Measurements from ENCODE around the gene KAT5.

KAT5 gene

GRCh38 chr11:65708451-65708850 is 3.6 kb upstream of the KAT5 start:
- no peak overlapping the region for H2BK120ac ChIP-seq (ENCODE audit: low read depth, low read length)
- no peak overlapping the region for H3K14ac ChIP-seq (ENCODE audit: low read length in 2 of 2)
- peaks cover 8% of the 10 kb centered on the region for H3K79me1 ChIP-seq (replicated peaks; ENCODE audit: low read length, poor library complexity, severe bottlenecking)
- peaks cover 7% of the 10 kb centered on the region in 2 experiments for H3K36me3 ChIP-seq (ENCODE audit: control insufficient read depth in 1 of 2, insufficient read depth in 2 of 2, low read depth in 1 of 2, low read length in 2 of 2)
- H3K4me3 ChIP-seq (ENCODE audit: insufficient read depth in 1 of 2, low read depth in 1 of 2, low read length in 2 of 2): no peak overlapping the region
- H4K8ac ChIP-seq (ENCODE audit: low read length): no peak overlapping the region
- H2AK5ac ChIP-seq (ENCODE audit: low read length, severe bottlenecking): no peak overlapping the region
- no peak overlapping the region for H3K27ac ChIP-seq (ENCODE audit: low read length, poor library complexity, severe bottlenecking)
- H3K4me2 ChIP-seq (ENCODE audit: low read length, poor library complexity, severe bottlenecking): no peak overlapping the region
- no peaks in the 10 kb centered on the region for H3K27me3 ChIP-seq (ENCODE audit: control insufficient read depth in 1 of 2, insufficient read depth in 1 of 2, low read length in 2 of 2)
- H4K91ac ChIP-seq (ENCODE audit: low read length): no peak overlapping the region
- WGBS: 79% methylated on average over 5 of the region's 5 CpGs
- H2AFZ ChIP-seq (ENCODE audit: low read depth, low read length): no peak overlapping the region
- H3K18ac ChIP-seq (ENCODE audit: low read depth in 1 of 2, low read length in 2 of 2): no peak overlapping the region
- no peak overlapping the region for H3K9ac ChIP-seq (ENCODE audit: low read length)
- H3K4ac ChIP-seq (ENCODE audit: low read depth in 1 of 2, low read length in 2 of 2): no peak overlapping the region
- H3K23ac ChIP-seq (ENCODE audit: low read length in 2 of 2): no peak overlapping the region
- no peaks in the 10 kb centered on the region for H3K9me3 ChIP-seq (ENCODE audit: control insufficient read depth, low read length)
- H2BK15ac ChIP-seq (ENCODE audit: low read depth, poor library complexity, severe bottlenecking): no peak overlapping the region
- no peak overlapping the region for H2BK5ac ChIP-seq (ENCODE audit: low read depth, low read length, poor library complexity, severe bottlenecking)
- no peak overlapping the region for H2BK12ac ChIP-seq (ENCODE audit: low read length in 2 of 2)
- no peak for DNase-seq
- peaks cover 11% of the 10 kb centered on the region for H3K4me1 ChIP-seq (ENCODE audit: control insufficient read depth, insufficient read depth, low read depth, low read length)

- Histone ChIP-seq H3K4me3 (ENCODE audit: insufficient read depth in 1 of 2, low read depth in 1 of 2, low read length in 2 of 2) (no peak overlapping the region), H3K36me3 (ENCODE audit: control insufficient read depth in 1 of 2, insufficient read depth in 2 of 2, low read depth in 1 of 2, low read length in 2 of 2) (peaks cover 19 to 20% of the 10 kb centered on the region in 2 experiments), H3K27me3 (ENCODE audit: control insufficient read depth in 1 of 2, insufficient read depth in 1 of 2, low read length in 2 of 2) (no peaks in the 10 kb centered on the region), H4K91ac (ENCODE audit: low read length) (no peak overlapping the region), H2BK5ac (ENCODE audit: low read depth, low read length, poor library complexity, severe bottlenecking) (no peak overlapping the region), H3K18ac (ENCODE audit: low read depth in 1 of 2, low read length in 2 of 2) (no peak overlapping the region), H3K4me1 (ENCODE audit: control insufficient read depth, insufficient read depth, low read depth, low read length) (peaks cover 15% of the 10 kb centered on the region), H3K9ac (ENCODE audit: low read length) (no peak overlapping the region), H2BK120ac (ENCODE audit: low read depth, low read length) (no peak overlapping the region), H2AFZ (ENCODE audit: low read depth, low read length) (no peak overlapping the region), H3K79me1 (replicated peaks; ENCODE audit: low read length, poor library complexity, severe bottlenecking) (peaks cover 18% of the 10 kb centered on the region), H3K14ac (ENCODE audit: low read length in 2 of 2) (no peak overlapping the region), H3K4ac (ENCODE audit: low read depth in 1 of 2, low read length in 2 of 2) (no peak overlapping the region), H2AK5ac (ENCODE audit: low read length, severe bottlenecking) (no peak overlapping the region), H3K23ac (ENCODE audit: low read length in 2 of 2) (no peak overlapping the region), H4K8ac (ENCODE audit: low read length) (no peak overlapping the region), H3K27ac (ENCODE audit: low read length, poor library complexity, severe bottlenecking) (no peak overlapping the region), H3K4me2 (ENCODE audit: low read length, poor library complexity, severe bottlenecking) (no peak overlapping the region), H3K9me3 (ENCODE audit: control insufficient read depth, low read length) (no peaks in the 10 kb centered on the region), H2BK15ac (ENCODE audit: low read depth, poor library complexity, severe bottlenecking) (no peak overlapping the region), H2BK12ac (ENCODE audit: low read length in 2 of 2) (no peak overlapping the region)
- DNase-seq: no peak
- WGBS: 91% methylated on average over 8 of the region's 8 CpGs
Observed at GRCh38 chr11:65709661-65710060, 2.4 kb upstream of the KAT5 start.

GRCh38 chr11:65710421-65710820 is 1.6 kb upstream of the KAT5 start:
- Histone ChIP-seq H3K4me1 (ENCODE audit: control insufficient read depth, insufficient read depth, low read depth, low read length) (peaks cover 15% of the 10 kb centered on the region), H3K27ac (ENCODE audit: low read length, poor library complexity, severe bottlenecking) (no peak overlapping the region), H3K36me3 (ENCODE audit: control insufficient read depth in 1 of 2, insufficient read depth in 2 of 2, low read depth in 1 of 2, low read length in 2 of 2) (peaks cover 26 to 27% of the 10 kb centered on the region in 2 experiments), H4K91ac (ENCODE audit: low read length) (no peak overlapping the region), H2BK15ac (ENCODE audit: low read depth, poor library complexity, severe bottlenecking) (no peak overlapping the region), H2BK5ac (ENCODE audit: low read depth, low read length, poor library complexity, severe bottlenecking) (no peak overlapping the region), H3K27me3 (ENCODE audit: control insufficient read depth in 1 of 2, insufficient read depth in 1 of 2, low read length in 2 of 2) (no peaks in the 10 kb centered on the region), H3K18ac (ENCODE audit: low read depth in 1 of 2, low read length in 2 of 2) (no peak overlapping the region), H3K4me2 (ENCODE audit: low read length, poor library complexity, severe bottlenecking) (no peak overlapping the region), H2BK120ac (ENCODE audit: low read depth, low read length) (no peak overlapping the region), H3K9ac (ENCODE audit: low read length) (no peak overlapping the region), H2AFZ (ENCODE audit: low read depth, low read length) (no peak overlapping the region), H3K9me3 (ENCODE audit: control insufficient read depth, low read length) (no peaks in the 10 kb centered on the region), H2AK5ac (ENCODE audit: low read length, severe bottlenecking) (no peak overlapping the region), H3K23ac (ENCODE audit: low read length in 2 of 2) (no peak overlapping the region), H3K14ac (ENCODE audit: low read length in 2 of 2) (no peak overlapping the region), H3K79me1 (replicated peaks; ENCODE audit: low read length, poor library complexity, severe bottlenecking) (peaks cover 24% of the 10 kb centered on the region), H3K4ac (ENCODE audit: low read depth in 1 of 2, low read length in 2 of 2) (no peak overlapping the region), H4K8ac (ENCODE audit: low read length) (no peak overlapping the region), H2BK12ac (ENCODE audit: low read length in 2 of 2) (no peak overlapping the region), H3K4me3 (ENCODE audit: insufficient read depth in 1 of 2, low read depth in 1 of 2, low read length in 2 of 2) (no peak overlapping the region)
- no peak for DNase-seq
- 91% methylated on average over 3 of the region's 3 CpGs for WGBS

GRCh38 chr11:65712633-65713076 is 603 bp downstream of the KAT5 start:
- WGBS: 48% methylated on average over 11 of the region's 11 CpGs
- no peak overlapping the region for H2BK15ac ChIP-seq (ENCODE audit: low read depth, poor library complexity, severe bottlenecking)
- H3K9me3 ChIP-seq (ENCODE audit: control insufficient read depth, low read length): no peaks in the 10 kb centered on the region

More at GRCh38 chr11:65712633-65713076, 603 bp downstream of the KAT5 start:
- peak overlapping the region in 1 of 2 experiments; percentile 65 for H3K23ac ChIP-seq (ENCODE audit: low read length in 2 of 2)
- peak overlapping the region; percentile 92 for H3K9ac ChIP-seq (ENCODE audit: low read length)
- H3K4me3 ChIP-seq (ENCODE audit: insufficient read depth in 1 of 2, low read depth in 1 of 2, low read length in 2 of 2): peak overlapping the region; percentile 69 to 96
- no peak overlapping the region for H2AFZ ChIP-seq (ENCODE audit: low read depth, low read length)
- peak overlapping the region in 1 of 2 experiments; percentile 37 for H3K18ac ChIP-seq (ENCODE audit: low read depth in 1 of 2, low read length in 2 of 2)
- H3K4ac ChIP-seq (ENCODE audit: low read depth in 1 of 2, low read length in 2 of 2): peak overlapping the region in 1 of 2 experiments; percentile 42
- H2BK120ac ChIP-seq (ENCODE audit: low read depth, low read length): no peak overlapping the region
- H3K79me1 ChIP-seq (replicated peaks; ENCODE audit: low read length, poor library complexity, severe bottlenecking): peaks cover 34% of the 10 kb centered on the region
- H3K36me3 ChIP-seq (ENCODE audit: control insufficient read depth in 1 of 2, insufficient read depth in 2 of 2, low read depth in 1 of 2, low read length in 2 of 2): peaks cover 45 to 48% of the 10 kb centered on the region in 2 experiments
- H4K8ac ChIP-seq (ENCODE audit: low read length): peak overlapping the region; percentile 8
- no peak overlapping the region for H4K91ac ChIP-seq (ENCODE audit: low read length)
- H2BK12ac ChIP-seq (ENCODE audit: low read length in 2 of 2): peak overlapping the region in 1 of 2 experiments; percentile 56
- DNase-seq: no peak
- no peak overlapping the region for H3K14ac ChIP-seq (ENCODE audit: low read length in 2 of 2)
- H2AK5ac ChIP-seq (ENCODE audit: low read length, severe bottlenecking): peak overlapping the region; percentile 35
- peak overlapping the region; percentile 50 for H3K4me2 ChIP-seq (ENCODE audit: low read length, poor library complexity, severe bottlenecking)
- H3K27ac ChIP-seq (ENCODE audit: low read length, poor library complexity, severe bottlenecking): no peak overlapping the region
- H3K4me1 ChIP-seq (ENCODE audit: control insufficient read depth, insufficient read depth, low read depth, low read length): peaks cover 13% of the 10 kb centered on the region
- no peak overlapping the region for H2BK5ac ChIP-seq (ENCODE audit: low read depth, low read length, poor library complexity, severe bottlenecking)
- H3K27me3 ChIP-seq (ENCODE audit: control insufficient read depth in 1 of 2, insufficient read depth in 1 of 2, low read length in 2 of 2): no peaks in the 10 kb centered on the region

All from mesenchymal stem cell (in vitro differentiated cells and primary cell).